H1 (cell line): ENCODE results near the gene DAPK2.

Source experiments
- ASH2L ChIP-seq: fragments of 200-600, 300-600 bp; sonication (generic); IDR thresholded peaks from one replicate; pipeline ENCODE4 v1.7.1; 2017; ENCODE audit warnings: low read length
- ATF3 ChIP-seq: IDR thresholded peaks from 2 replicates; pipeline ENCODE4 v1.6.1; 2011; ENCODE audit warnings: low read depth, mild to moderate bottlenecking, low read length; ENCODE audit not compliant: insufficient read depth
- CEBPB ChIP-seq: IDR thresholded peaks from 2 replicates; pipeline ENCODE4 v1.6.1; 2012; ENCODE audit warnings: low read depth, low read length
- CREB1 ChIP-seq: IDR thresholded peaks from 2 replicates; pipeline ENCODE4 v1.6.1; 2012; ENCODE audit warnings: inconsistent platforms
- CTCF ChIP-seq, 3 experiments: IDR thresholded peaks; 1 replicate in 2 of 3; 2 replicates in 1 of 3; pipeline versions ENCODE4 v1.5.1 to v1.6.1; 2011; ENCODE audit warnings: low read length in 3 of 3, mild to moderate bottlenecking in 3 of 3, inconsistent platforms in 2 of 3, low read depth in 1 of 3, moderate library complexity in 1 of 3; ENCODE audit not compliant: insufficient read depth in 1 of 3; ENCODE audit errors: control extremely low read depth in 1 of 3
- EP300 ChIP-seq, 2 experiments: IDR thresholded peaks; 1 replicate in 1 of 2; 2 replicates in 1 of 2; pipeline ENCODE4 v1.6.1; 2011 to 2012; ENCODE audit warnings: low read depth in 2 of 2, low read length in 2 of 2, mild to moderate bottlenecking in 2 of 2, borderline replicate concordance in 1 of 2, inconsistent platforms in 1 of 2, moderate library complexity in 1 of 2
- GABPA ChIP-seq: IDR thresholded peaks from 2 replicates; pipeline ENCODE4 v1.6.1; 2011; ENCODE audit warnings: mild to moderate bottlenecking, low read length, moderate library complexity, borderline replicate concordance; ENCODE audit not compliant: insufficient read depth
- MAFK ChIP-seq: IDR thresholded peaks from 2 replicates; pipeline ENCODE4 v1.6.1; 2012; ENCODE audit warnings: low read depth, mild to moderate bottlenecking, improper control_type of control experiment, low read length
- MAX ChIP-seq: IDR thresholded peaks from 2 replicates; pipeline ENCODE4 v1.6.1; 2012; ENCODE audit warnings: inconsistent platforms
- POLR2AphosphoS5 ChIP-seq: IDR thresholded peaks from 2 replicates; pipeline ENCODE4 v1.6.1; 2011; ENCODE audit warnings: low read depth, low read length
- SUZ12 ChIP-seq: fragments of 200-600 bp; sonication (generic); IDR thresholded peaks from 2 replicates; pipeline ENCODE4 v1.6.1; 2012; ENCODE audit warnings: mild to moderate bottlenecking, inconsistent platforms, low read length, moderate library complexity, mixed read lengths

GRCh38 chr15:64071931-64072765, 25.9 kb upstream of the DAPK2 start:
- TF ChIP-seq MAX, result no peak
- TF ChIP-seq ATF3, result no peak
- TF ChIP-seq ASH2L, result no peak
- no peak for TF ChIP-seq CEBPB
- no peak for TF ChIP-seq EP300 (IDR thresholded peaks at IDR 0.05; ENCODE audit: borderline replicate concordance in 1 of 2, low read depth in 2 of 2, low read length in 2 of 2)
- TF ChIP-seq MAFK, result no peak
- no peak for TF ChIP-seq POLR2AphosphoS5
- no peak for TF ChIP-seq SUZ12
- no peak for TF ChIP-seq CTCF (IDR thresholded peaks at IDR 0.05; ENCODE audit: control extremely low read depth in 1 of 3, insufficient read depth in 1 of 3, low read depth in 1 of 3, low read length in 3 of 3)
- no peak for TF ChIP-seq GABPA
- TF ChIP-seq CREB1, result no peak
